ENCODE data around the gene EXOC4.

DNA sequence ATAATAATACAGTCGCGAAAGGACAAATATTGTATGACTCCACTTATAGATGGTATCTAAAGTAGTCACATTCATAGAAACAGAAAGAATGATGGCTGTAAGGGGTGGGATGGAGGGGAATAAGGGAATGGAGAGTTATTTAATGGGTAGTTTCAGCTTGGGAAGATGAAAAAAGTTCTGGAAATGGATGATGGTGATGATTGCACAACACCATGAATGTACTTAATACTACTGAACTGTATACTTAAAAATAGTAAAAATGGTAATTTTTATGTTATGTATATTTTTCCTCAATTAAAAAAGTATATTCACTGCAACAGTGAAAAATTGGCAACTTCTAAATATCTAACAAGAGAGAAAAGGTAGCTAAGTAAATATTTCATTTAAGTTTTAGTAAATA, 265.8 kb downstream of the EXOC4 start:
- TF ChIP-seq GATA2 (IDR thresholded peaks at IDR 0.05; ENCODE audit: low read depth, low read length): no peak
- no peak for TF ChIP-seq GATA3 (IDR thresholded peaks at IDR 0.05; ENCODE audit: low read depth, low read length)

Measured in SH-SY5Y (cell line).